ENCODE data around the gene PCDHGB6. TPM values are rescaled to one million over a fixed set of nuclear protein-coding genes. Genes with fewer than 3 reads are reported as not detected.
"Not testable (repeated sequence)": the region's sequence is repeated elsewhere in the genome, so short reads cannot be mapped to it uniquely, and the experiment has no call there.

PCDHGB6 gene
- total RNA-seq, 2 donors from 2014 or later = 9.5 to 17.2 TPM

DNA sequence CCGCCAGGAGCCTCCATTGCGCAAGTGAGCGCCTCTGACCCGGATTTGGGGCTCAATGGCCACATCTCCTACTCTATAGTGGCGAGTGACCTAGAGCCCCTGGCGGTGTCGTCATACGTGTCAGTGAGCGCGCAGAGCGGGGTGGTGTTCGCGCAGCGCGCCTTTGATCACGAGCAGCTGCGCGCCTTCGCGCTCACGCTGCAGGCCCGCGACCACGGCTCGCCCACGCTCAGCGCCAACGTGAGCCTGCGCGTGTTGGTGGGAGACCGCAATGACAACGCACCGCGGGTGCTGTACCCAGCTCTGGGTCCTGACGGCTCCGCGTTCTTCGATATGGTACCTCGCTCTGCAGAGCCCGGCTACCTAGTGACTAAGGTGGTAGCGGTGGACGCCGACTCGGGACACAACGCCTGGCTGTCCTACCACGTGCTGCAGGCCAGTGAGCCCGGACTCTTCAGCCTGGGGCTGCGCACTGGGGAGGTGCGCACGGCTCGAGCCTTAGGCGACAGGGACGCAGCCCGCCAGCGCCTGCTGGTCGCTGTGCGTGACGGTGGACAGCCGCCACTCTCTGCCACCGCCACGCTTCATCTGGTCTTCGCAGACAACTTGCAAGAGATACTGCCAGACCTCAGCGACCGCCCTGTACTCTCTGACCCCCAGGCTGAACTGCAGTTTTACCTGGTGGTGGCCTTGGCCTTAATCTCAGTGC, 1.9 kb downstream of the PCDHGB6 start:
- Histone ChIP-seq H3K9me3 (peaks cover 97% of the 10 kb centered on the region), H3K4me3 (peak overlapping the region; percentile 2), H3K27ac (no peak overlapping the region), H3K4me1 (ENCODE audit: control insufficient read depth in 1 of 2, low read depth in 2 of 2) (no peaks in the 10 kb centered on the region), H3K36me3 (no peaks in the 10 kb centered on the region), H3K27me3 (replicated peaks; ENCODE audit: insufficient read depth) (no peaks in the 10 kb centered on the region)
- DNase-seq (ENCODE audit: low spot score) (no peak), ATAC-seq (ENCODE audit: insufficient number of reproducible peaks, low FRiP score, low read depth) (no peak)
- TF ChIP-seq, protein P1, sequence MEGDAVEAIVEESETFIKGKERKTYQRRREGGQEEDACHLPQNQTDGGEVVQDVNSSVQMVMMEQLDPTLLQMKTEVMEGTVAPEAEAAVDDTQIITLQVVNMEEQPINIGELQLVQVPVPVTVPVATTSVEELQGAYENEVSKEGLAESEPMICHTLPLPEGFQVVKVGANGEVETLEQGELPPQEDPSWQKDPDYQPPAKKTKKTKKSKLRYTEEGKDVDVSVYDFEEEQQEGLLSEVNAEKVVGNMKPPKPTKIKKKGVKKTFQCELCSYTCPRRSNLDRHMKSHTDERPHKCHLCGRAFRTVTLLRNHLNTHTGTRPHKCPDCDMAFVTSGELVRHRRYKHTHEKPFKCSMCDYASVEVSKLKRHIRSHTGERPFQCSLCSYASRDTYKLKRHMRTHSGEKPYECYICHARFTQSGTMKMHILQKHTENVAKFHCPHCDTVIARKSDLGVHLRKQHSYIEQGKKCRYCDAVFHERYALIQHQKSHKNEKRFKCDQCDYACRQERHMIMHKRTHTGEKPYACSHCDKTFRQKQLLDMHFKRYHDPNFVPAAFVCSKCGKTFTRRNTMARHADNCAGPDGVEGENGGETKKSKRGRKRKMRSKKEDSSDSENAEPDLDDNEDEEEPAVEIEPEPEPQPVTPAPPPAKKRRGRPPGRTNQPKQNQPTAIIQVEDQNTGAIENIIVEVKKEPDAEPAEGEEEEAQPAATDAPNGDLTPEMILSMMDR (IDR thresholded peaks at IDR 0.05) = no peak

DNA sequence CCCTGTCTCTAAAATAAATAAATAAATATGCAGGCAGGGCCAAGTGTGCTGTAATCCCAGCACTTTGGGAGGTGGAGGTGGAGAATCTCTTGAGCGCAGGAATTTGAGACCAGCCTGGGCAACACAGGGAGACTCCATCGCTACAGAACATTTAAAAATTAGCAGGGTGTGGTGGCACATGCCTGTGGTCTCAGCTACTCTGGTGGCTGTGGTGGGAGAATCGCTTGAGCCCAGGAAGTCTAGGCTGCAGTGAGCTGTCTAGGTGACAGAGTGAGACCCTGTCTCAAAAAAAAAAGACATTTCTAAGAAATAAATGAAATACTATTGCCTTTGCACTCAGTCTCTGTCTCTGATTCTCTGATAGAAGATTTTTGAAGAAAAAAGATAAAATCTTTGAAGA, 3.8 kb downstream of the PCDHGB6 start:
- TF ChIP-seq, protein P1 (IDR thresholded peaks at IDR 0.05) = no peak
- Histone ChIP-seq H3K27ac (no peak overlapping the region), H3K27me3 (replicated peaks; ENCODE audit: insufficient read depth) (no peaks in the 10 kb centered on the region), H3K9me3 (peaks cover 98% of the 10 kb centered on the region), H3K4me1 (ENCODE audit: control insufficient read depth in 1 of 2, low read depth in 2 of 2) (no peaks in the 10 kb centered on the region), H3K4me3 (no peak overlapping the region), H3K36me3 (no peaks in the 10 kb centered on the region)
- ATAC-seq (ENCODE audit: insufficient number of reproducible peaks, low FRiP score, low read depth) = no peak
- no peak for DNase-seq (ENCODE audit: low spot score)

DNA sequence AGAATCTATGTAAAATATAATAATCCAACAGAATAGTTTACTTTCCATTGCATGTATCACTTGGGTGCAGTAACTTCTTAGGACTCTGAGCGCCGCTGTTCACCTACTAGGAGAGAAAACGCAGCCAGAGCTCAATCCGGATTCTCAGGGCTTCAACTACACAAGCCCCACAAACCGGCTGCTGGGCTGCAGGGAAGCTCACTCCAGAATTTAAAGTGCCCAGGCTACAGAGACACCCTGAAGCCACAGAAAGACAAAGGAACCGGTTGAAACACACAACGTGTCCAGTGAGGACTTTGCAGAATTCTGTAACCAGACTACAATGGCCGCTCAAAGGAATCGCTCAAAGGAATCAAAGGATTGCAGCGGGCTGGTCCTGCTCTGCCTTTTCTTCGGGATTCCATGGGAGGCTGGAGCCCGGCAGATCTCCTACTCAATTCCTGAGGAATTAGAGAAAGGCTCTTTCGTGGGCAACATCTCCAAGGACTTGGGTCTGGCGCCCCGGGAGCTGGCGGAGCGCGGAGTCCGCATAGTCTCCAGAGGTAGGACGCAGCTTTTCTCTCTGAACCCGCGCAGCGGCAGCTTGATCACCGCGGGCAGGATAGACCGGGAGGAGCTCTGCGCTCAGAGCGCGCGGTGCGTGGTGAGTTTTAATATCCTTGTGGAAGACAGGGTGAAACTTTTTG, 5.2 kb downstream of the PCDHGB6 start, which contains the start of gene PCDHGA10:
Gene PCDHGA10, plus strand, starts transcription at position 134 of the 686 bp plus-strand sequence. Its CDS starts 189 bp downstream, at position 323.
- TF ChIP-seq, protein P1 (IDR thresholded peaks at IDR 0.05) = peak; percentile 15
- no peak for ATAC-seq (ENCODE audit: insufficient number of reproducible peaks, low FRiP score, low read depth)
- DNase-seq (ENCODE audit: low spot score) = no peak
- no peaks in the 10 kb centered on the region for H3K27me3 ChIP-seq (replicated peaks; ENCODE audit: insufficient read depth)
- peak within 1 kb of the TSS; percentile 66 for H3K4me3 ChIP-seq
- no peak within 1 kb of the TSS for H3K27ac ChIP-seq
- H3K36me3 ChIP-seq = no peaks in the 10 kb centered on the region
- peaks cover 97% of the 10 kb centered on the region for H3K9me3 ChIP-seq
- no peaks in the 10 kb centered on the region for H3K4me1 ChIP-seq (ENCODE audit: control insufficient read depth in 1 of 2, low read depth in 2 of 2)

DNA sequence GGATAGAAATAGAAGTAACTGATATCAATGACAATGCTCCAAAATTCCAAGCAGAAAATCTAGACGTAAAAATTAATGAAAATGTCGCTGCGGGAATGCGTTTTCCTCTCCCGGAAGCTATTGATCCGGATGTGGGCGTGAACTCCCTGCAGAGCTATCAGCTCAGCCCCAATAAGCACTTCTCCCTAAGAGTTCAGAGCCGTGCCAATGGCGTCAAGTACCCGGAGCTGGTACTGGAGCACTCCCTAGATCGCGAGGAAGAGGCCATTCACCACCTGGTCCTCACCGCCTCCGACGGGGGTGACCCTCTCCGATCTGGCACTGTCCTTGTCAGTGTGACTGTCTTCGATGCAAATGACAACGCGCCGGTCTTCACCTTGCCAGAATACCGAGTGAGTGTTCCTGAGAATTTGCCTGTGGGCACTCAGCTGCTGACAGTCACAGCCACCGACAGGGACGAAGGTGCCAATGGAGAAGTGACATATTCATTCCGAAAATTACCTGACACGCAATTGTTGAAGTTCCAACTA, 5.8 kb downstream of the PCDHGB6 start:
- TF ChIP-seq, protein P1 (IDR thresholded peaks at IDR 0.05) = no peak
- H3K27me3 ChIP-seq (replicated peaks; ENCODE audit: insufficient read depth) = no peaks in the 10 kb centered on the region
- H3K36me3 ChIP-seq = no peaks in the 10 kb centered on the region
- H3K27ac ChIP-seq = no peak overlapping the region
- no peaks in the 10 kb centered on the region for H3K4me1 ChIP-seq (ENCODE audit: control insufficient read depth in 1 of 2, low read depth in 2 of 2)
- peak overlapping the region; percentile 66 for H3K4me3 ChIP-seq
- H3K9me3 ChIP-seq = peaks cover 97% of the 10 kb centered on the region
- no peak for DNase-seq (ENCODE audit: low spot score)
- ATAC-seq (ENCODE audit: insufficient number of reproducible peaks, low FRiP score, low read depth) = no peak

DNA sequence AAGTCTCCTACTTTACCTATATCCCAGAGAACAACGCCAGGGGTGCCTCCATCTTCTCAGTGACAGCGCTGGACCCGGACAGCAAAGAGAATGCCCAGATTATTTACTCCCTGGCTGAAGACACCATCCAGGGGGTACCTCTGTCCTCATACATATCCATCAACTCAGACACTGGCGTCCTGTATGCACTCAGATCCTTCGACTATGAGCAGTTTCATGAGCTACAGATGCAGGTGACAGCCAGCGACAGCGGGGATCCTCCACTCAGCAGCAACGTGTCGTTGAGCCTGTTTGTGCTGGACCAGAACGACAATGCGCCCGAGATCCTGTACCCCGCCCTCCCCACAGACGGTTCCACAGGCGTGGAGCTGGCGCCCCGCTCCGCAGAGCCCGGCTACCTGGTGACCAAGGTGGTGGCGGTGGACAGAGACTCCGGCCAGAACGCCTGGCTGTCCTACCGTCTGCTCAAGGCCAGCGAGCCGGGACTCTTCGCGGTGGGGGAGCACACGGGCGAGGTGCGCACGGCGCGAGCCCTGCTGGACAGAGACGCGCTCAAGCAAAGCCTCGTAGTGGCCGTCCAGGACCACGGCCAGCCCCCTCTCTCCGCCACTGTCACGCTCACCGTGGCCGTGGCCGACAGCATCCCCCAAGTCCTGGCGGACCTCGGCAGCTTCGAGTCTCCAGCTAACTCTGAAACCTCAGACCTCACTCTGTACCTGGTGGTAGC, 6.9 kb downstream of the PCDHGB6 start:
- H3K27ac ChIP-seq; H3K36me3 ChIP-seq; ATAC-seq (ENCODE audit: insufficient number of reproducible peaks, low FRiP score, low read depth); DNase-seq (ENCODE audit: low spot score); H3K4me1 ChIP-seq (ENCODE audit: control insufficient read depth in 1 of 2, low read depth in 2 of 2); H3K27me3 ChIP-seq (replicated peaks; ENCODE audit: insufficient read depth): not testable (repeated sequence)
- Histone ChIP-seq H3K4me3 (peak overlapping the region; percentile 24), H3K9me3 (peaks cover 97% of the 10 kb centered on the region)

- H3K27me3 ChIP-seq (replicated peaks; ENCODE audit: insufficient read depth); H3K36me3 ChIP-seq; DNase-seq (ENCODE audit: low spot score); H3K4me1 ChIP-seq (ENCODE audit: control insufficient read depth in 1 of 2, low read depth in 2 of 2); H3K27ac ChIP-seq; ATAC-seq (ENCODE audit: insufficient number of reproducible peaks, low FRiP score, low read depth): not testable (repeated sequence)
- Histone ChIP-seq H3K9me3 (peaks cover 97% of the 10 kb centered on the region), H3K4me3 (peak overlapping the region; percentile 24)
Observed at GRCh38 chr5:141415275-141415618, 7.4 kb downstream of the PCDHGB6 start.
